NCI-H1092 (cell line): ENCODE results near the gene LDHD.

Experiments used
- DNase-seq: peaks from one replicate; lab custom pipeline; 2025; lab: John Stamatoyannopoulos, UW

LDHD gene

GRCh38 chr16:75114179-75114945 is 2.2 kb downstream of the LDHD start:
- peak; percentile 50 for DNase-seq

GRCh38 chr16:75113541-75114121 is 2.9 kb downstream of the LDHD start:
- DNase-seq: no peak

- no peak for DNase-seq
Observed at GRCh38 chr16:75112734-75113491, 3.7 kb downstream of the LDHD start.

- DNase-seq: no peak
Observed at GRCh38 chr16:75111961-75112733, 4.4 kb downstream of the LDHD start.

- no peak for DNase-seq
Observed at GRCh38 chr16:75111514-75111940, 5.1 kb downstream of the LDHD start.

- peak; percentile 90 for DNase-seq
Observed at GRCh38 chr16:75110637-75111513, 5.7 kb downstream of the LDHD start.

- DNase-seq: peak; percentile 56
Observed at GRCh38 chr16:75109732-75110243, 6.8 kb downstream of the LDHD start.

- DNase-seq: peak; percentile 74
Observed at GRCh38 chr16:75108792-75109731, 7.5 kb downstream of the LDHD start.

- DNase-seq: no peak
Observed at GRCh38 chr16:75107505-75107904, 9.1 kb downstream of the LDHD start.

GRCh38 chr16:75106351-75107274 is 10.0 kb downstream of the LDHD start:
- DNase-seq: no peak

- no peak for DNase-seq
Observed at GRCh38 chr16:75105306-75106061, 11.1 kb downstream of the LDHD start.

GRCh38 chr16:75104836-75105235 is 11.7 kb downstream of the LDHD start:
- DNase-seq: no peak

GRCh38 chr16:75103994-75104393 is 12.6 kb downstream of the LDHD start:
- no peak for DNase-seq

- DNase-seq: no peak
Observed at GRCh38 chr16:75102595-75102994, 14.0 kb downstream of the LDHD start.

- no peak for DNase-seq
Observed at GRCh38 chr16:75101635-75102034, 14.9 kb downstream of the LDHD start.

- no peak for DNase-seq
Observed at GRCh38 chr16:75100603-75100990, 16.0 kb downstream of the LDHD start.

GRCh38 chr16:75099738-75100602 is 16.6 kb downstream of the LDHD start:
- no peak for DNase-seq
